H9 (cell line): ENCODE measurements around the gene SLC25A41. TPM values are rescaled to one million over a fixed set of nuclear protein-coding genes. Genes with fewer than 3 reads are reported as not detected.

ENCODE experiments used
- DNase-seq: peaks from one replicate; pipeline ENCODE4 v3.0.0-alpha.2; 2017
- H2AFZ ChIP-seq: one replicate; pipeline ENCODE4 v1.6.1; 2013; ENCODE audit warnings: mild to moderate bottlenecking, low read length, control low read depth, moderate library complexity
- H2AK5ac ChIP-seq: 2 replicates; pipeline ENCODE4 v1.6.1; 2013; ENCODE audit warnings: low read length, control low read depth, mixed read lengths; ENCODE audit not compliant: insufficient read length
- H2BK120ac ChIP-seq: one replicate; pipeline ENCODE4 v1.6.1; 2013; ENCODE audit warnings: low read depth, mild to moderate bottlenecking, low read length, control low read depth, inconsistent platforms; ENCODE audit not compliant: poor library complexity, severe bottlenecking
- H2BK12ac ChIP-seq: 2 replicates; pipeline ENCODE4 v1.6.1; 2013; ENCODE audit warnings: low read length, control low read depth, mixed read lengths, low read depth; ENCODE audit not compliant: insufficient read length
- H2BK15ac ChIP-seq: 2 replicates; pipeline ENCODE4 v1.6.1; 2013; ENCODE audit warnings: low read depth, low read length, control low read depth
- H2BK20ac ChIP-seq: one replicate; pipeline ENCODE4 v1.6.1; 2013; ENCODE audit warnings: low read depth, mild to moderate bottlenecking, low read length, control low read depth, inconsistent platforms; ENCODE audit not compliant: poor library complexity, severe bottlenecking
- H2BK5ac ChIP-seq: 2 replicates; pipeline ENCODE4 v1.6.1; 2013; ENCODE audit warnings: low read length, control low read depth, mixed read lengths; ENCODE audit not compliant: insufficient read length
- H3K14ac ChIP-seq: 2 replicates; pipeline ENCODE4 v1.6.1; 2013; ENCODE audit warnings: low read length, control low read depth; ENCODE audit not compliant: insufficient read depth
- H3K18ac ChIP-seq: 2 replicates; pipeline ENCODE4 v1.6.1; 2013; ENCODE audit warnings: low read depth, mild to moderate bottlenecking, mixed read lengths, low read length, control low read depth; ENCODE audit not compliant: insufficient read length
- H3K23ac ChIP-seq: 2 replicates; pipeline ENCODE4 v1.6.1; 2013; ENCODE audit warnings: low read length, control low read depth, mixed read lengths, low read depth; ENCODE audit not compliant: insufficient read length
- H3K23me2 ChIP-seq: 2 replicates; pipeline ENCODE4 v1.6.1; 2013; ENCODE audit warnings: low read depth, mild to moderate bottlenecking, mixed read lengths, low read length, control low read depth; ENCODE audit not compliant: insufficient read length, poor library complexity, severe bottlenecking
- H3K27ac ChIP-seq: 2 replicates; pipeline ENCODE4 v1.5.1; 2013; ENCODE audit warnings: low read length, control low read depth, mixed read lengths, low read depth; ENCODE audit not compliant: insufficient read length
- H3K27me3 ChIP-seq: 2 replicates; pipeline ENCODE4 v1.6.1; 2013; ENCODE audit warnings: low read length, control low read depth, inconsistent platforms; ENCODE audit not compliant: insufficient read depth
- H3K4ac ChIP-seq: 2 replicates; pipeline ENCODE4 v1.6.1; 2013; ENCODE audit warnings: low read depth, mild to moderate bottlenecking, control low read depth, inconsistent platforms, low read length, moderate library complexity
- H3K4me1 ChIP-seq: 2 replicates; pipeline ENCODE4 v1.6.1; 2013; ENCODE audit warnings: low read length, control low read depth, inconsistent platforms; ENCODE audit not compliant: insufficient read depth
- H3K4me2 ChIP-seq: 2 replicates; pipeline ENCODE4 v1.6.1; 2013; ENCODE audit warnings: low read length, control low read depth, mixed read lengths; ENCODE audit not compliant: insufficient read length, insufficient read depth
- H3K56ac ChIP-seq: 2 replicates; pipeline ENCODE4 v1.6.1; 2013; ENCODE audit warnings: low read depth, mild to moderate bottlenecking, mixed read lengths, low read length, control low read depth; ENCODE audit not compliant: insufficient read length
- H3K79me1 ChIP-seq: 2 replicates; pipeline ENCODE4 v1.6.1; 2013; ENCODE audit warnings: low read depth, mild to moderate bottlenecking, moderate library complexity, low read length, control low read depth, inconsistent platforms; ENCODE audit not compliant: insufficient read depth, poor library complexity, severe bottlenecking
- H3K79me2 ChIP-seq: 2 replicates; pipeline ENCODE4 v1.6.1; 2013; ENCODE audit warnings: low read length, control low read depth, inconsistent platforms; ENCODE audit not compliant: insufficient read depth
- H3K9ac ChIP-seq: 2 replicates; pipeline ENCODE4 v1.6.1; 2013; ENCODE audit warnings: low read length, control low read depth, mixed read lengths; ENCODE audit not compliant: insufficient read length; ENCODE audit errors: extremely low read depth
- H3K9me3 ChIP-seq: one replicate; pipeline ENCODE4 v1.6.1; 2013; ENCODE audit warnings: low read depth, low read length, inconsistent platforms; ENCODE audit not compliant: control insufficient read depth
- H3T11ph ChIP-seq: one replicate; pipeline ENCODE4 v1.6.1; 2013; ENCODE audit warnings: mild to moderate bottlenecking, low read length, control low read depth, inconsistent platforms
- H4K20me1 ChIP-seq: one replicate; pipeline ENCODE4 v1.6.1; 2013; ENCODE audit not compliant: control insufficient read depth, insufficient read length, insufficient read depth
- H4K5ac ChIP-seq: 2 replicates; pipeline ENCODE4 v1.6.1; 2013; ENCODE audit warnings: low read depth, mild to moderate bottlenecking, mixed read lengths, low read length, control low read depth; ENCODE audit not compliant: insufficient read length
- H4K8ac ChIP-seq: replicated peaks from 2 replicates; pipeline ENCODE4 v1.6.1; 2013; ENCODE audit warnings: low read length, control low read depth, mixed read lengths, low read depth; ENCODE audit not compliant: insufficient read length
- H4K91ac ChIP-seq: 2 replicates; pipeline ENCODE4 v1.6.1; 2013; ENCODE audit warnings: low read depth, mild to moderate bottlenecking, moderate library complexity, mixed read lengths, low read length, control low read depth; ENCODE audit not compliant: insufficient read length
- H3K27ac Mint-ChIP-seq, 3 experiments: 2 replicates in 2 of 3; 3 replicates in 1 of 3; pipeline ENCODE4 v1.8.0; 2020 to 2021; ENCODE audit warnings: mixed read lengths in 3 of 3, mild to moderate bottlenecking in 1 of 3, moderate library complexity in 1 of 3
- H3K27me3 Mint-ChIP-seq: 2 replicates; pipeline ENCODE4 v1.8.0; 2021; ENCODE audit warnings: low read depth, mild to moderate bottlenecking, moderate library complexity, mixed read lengths
- H3K36me3 Mint-ChIP-seq, 3 experiments: 2 replicates in 2 of 3; 3 replicates in 1 of 3; pipeline ENCODE4 v1.8.0; 2020 to 2021; ENCODE audit warnings: low read depth in 3 of 3, mixed read lengths in 3 of 3; ENCODE audit not compliant: insufficient read depth in 1 of 3
- H3K4me1 Mint-ChIP-seq, 2 experiments: 2 replicates each; pipeline ENCODE4 v1.8.0; 2020; ENCODE audit warnings: mixed read lengths in 2 of 2
- H3K4me3 Mint-ChIP-seq, 2 experiments: 2 replicates in 1 of 2; 3 replicates in 1 of 2; pipeline ENCODE4 v1.8.0; 2020 to 2021; ENCODE audit warnings: mild to moderate bottlenecking in 2 of 2, mixed read lengths in 2 of 2, moderate library complexity in 1 of 2
- H3K9me3 Mint-ChIP-seq, 2 experiments: 2 replicates in 1 of 2; 3 replicates in 1 of 2; pipeline ENCODE4 v1.8.0; 2020; ENCODE audit warnings: mild to moderate bottlenecking in 2 of 2, mixed read lengths in 2 of 2, moderate library complexity in 1 of 2
- WGBS: extraction: QIAGEN DNeasy Blood & Tissue Kit; methylation state at CpG from one replicate; pipeline ENCODE4 v1.1.7; 2013; ENCODE audit warnings: missing lambda C conversion rate, low lambda C conversion rate, mixed read lengths; ENCODE audit not compliant: insufficient read length; ENCODE audit errors: extremely low coverage; 5-methylcytosine and 5-hydroxymethylcytosine counted together
- total RNA-seq: library from RNA; stranded (reverse); gene quantifications from 2 replicates; pipeline ENCODE4 v1.2.1, GENCODE V29; 2021
- TF ChIP-seq, protein P1 (sequence below): fragments of 200-600 bp; sonication (generic); conservative IDR thresholded peaks from 3 replicates; pipeline ENCODE4 v1.8.0; 2021; ENCODE audit warnings: antibody characterized with exemption, mild to moderate bottlenecking

SLC25A41 gene
- total RNA-seq, 1 experiment from 2014 or later, result 0.20 TPM

DNA sequence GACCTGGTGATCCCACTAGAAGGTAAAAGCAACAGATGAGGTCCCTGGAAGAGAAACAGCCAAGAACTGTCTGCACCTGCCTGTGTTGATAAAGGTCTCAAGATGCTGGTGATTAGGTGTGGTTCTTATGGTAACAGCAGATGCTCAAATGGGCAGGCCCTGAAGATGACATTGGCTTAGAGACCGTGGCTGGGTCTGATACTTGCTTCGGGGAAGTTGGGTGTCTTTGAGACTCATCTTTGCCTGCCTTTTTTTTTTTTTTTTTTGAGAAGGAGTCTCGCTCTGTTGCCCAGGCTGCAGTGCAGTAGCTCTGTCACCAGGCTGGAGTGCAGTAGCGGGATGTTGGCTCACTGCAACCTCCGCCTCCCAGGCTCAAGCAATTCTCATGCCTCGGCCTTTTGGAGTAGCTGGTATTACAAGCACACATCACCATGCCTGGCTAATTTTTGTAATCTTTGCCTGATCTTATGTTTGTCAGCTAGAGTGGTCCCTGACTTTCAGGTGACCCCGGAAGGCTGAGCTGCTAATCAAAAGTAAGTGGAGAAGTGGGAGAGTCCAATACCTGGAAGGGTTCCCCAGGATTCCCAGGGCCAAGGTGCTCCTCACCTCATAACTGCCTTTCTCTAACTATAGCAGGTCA lies 18.1 kb upstream of the SLC25A41 start:
- H3K9ac ChIP-seq, result no peak overlapping the region
- no peaks in the 10 kb centered on the region for H3K4me1 Mint-ChIP-seq
- H4K8ac ChIP-seq, result no peak overlapping the region
- no peak overlapping the region for H4K5ac ChIP-seq
- no peak for DNase-seq
- H3K27ac Mint-ChIP-seq, result no peak overlapping the region
- no peak overlapping the region for H4K91ac ChIP-seq
- H2BK20ac ChIP-seq, result no peak overlapping the region
- no peak overlapping the region for H3K14ac ChIP-seq
- no peak overlapping the region for H2BK12ac ChIP-seq
- peaks cover 6 to 7% of the 10 kb centered on the region in 2 experiments; a peak in 4 of 5 replicates for H3K9me3 Mint-ChIP-seq
- H3K79me2 ChIP-seq, result no peaks in the 10 kb centered on the region
- H3K23ac ChIP-seq, result no peak overlapping the region
- TF ChIP-seq, protein P1, sequence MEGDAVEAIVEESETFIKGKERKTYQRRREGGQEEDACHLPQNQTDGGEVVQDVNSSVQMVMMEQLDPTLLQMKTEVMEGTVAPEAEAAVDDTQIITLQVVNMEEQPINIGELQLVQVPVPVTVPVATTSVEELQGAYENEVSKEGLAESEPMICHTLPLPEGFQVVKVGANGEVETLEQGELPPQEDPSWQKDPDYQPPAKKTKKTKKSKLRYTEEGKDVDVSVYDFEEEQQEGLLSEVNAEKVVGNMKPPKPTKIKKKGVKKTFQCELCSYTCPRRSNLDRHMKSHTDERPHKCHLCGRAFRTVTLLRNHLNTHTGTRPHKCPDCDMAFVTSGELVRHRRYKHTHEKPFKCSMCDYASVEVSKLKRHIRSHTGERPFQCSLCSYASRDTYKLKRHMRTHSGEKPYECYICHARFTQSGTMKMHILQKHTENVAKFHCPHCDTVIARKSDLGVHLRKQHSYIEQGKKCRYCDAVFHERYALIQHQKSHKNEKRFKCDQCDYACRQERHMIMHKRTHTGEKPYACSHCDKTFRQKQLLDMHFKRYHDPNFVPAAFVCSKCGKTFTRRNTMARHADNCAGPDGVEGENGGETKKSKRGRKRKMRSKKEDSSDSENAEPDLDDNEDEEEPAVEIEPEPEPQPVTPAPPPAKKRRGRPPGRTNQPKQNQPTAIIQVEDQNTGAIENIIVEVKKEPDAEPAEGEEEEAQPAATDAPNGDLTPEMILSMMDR, result no peak
- H2AFZ ChIP-seq, result no peak overlapping the region
- peaks cover 8% of the 10 kb centered on the region for H3K9me3 ChIP-seq
- H3K79me1 ChIP-seq, result no peaks in the 10 kb centered on the region
- WGBS, result no CpG with 5 or more reads among the region's 7 CpGs
- no peaks in the 10 kb centered on the region for H3K27me3 ChIP-seq
- H3K4me3 Mint-ChIP-seq, result no peak overlapping the region
- H2BK120ac ChIP-seq, result no peak overlapping the region
- H3K56ac ChIP-seq, result no peak overlapping the region
- H3K4me1 ChIP-seq, result no peaks in the 10 kb centered on the region
- no peaks in the 10 kb centered on the region for H4K20me1 ChIP-seq
- peaks cover 31 to 55% (median 48%) of the 10 kb centered on the region in 3 experiments for H3K36me3 Mint-ChIP-seq
- no peak overlapping the region for H3T11ph ChIP-seq
- H2AK5ac ChIP-seq, result no peak overlapping the region
- no peak overlapping the region for H3K18ac ChIP-seq
- H2BK15ac ChIP-seq, result no peak overlapping the region
- no peak overlapping the region for H3K27ac ChIP-seq
- H3K4me2 ChIP-seq, result no peak overlapping the region
- no peaks in the 10 kb centered on the region for H3K27me3 Mint-ChIP-seq
- H3K4ac ChIP-seq, result no peak overlapping the region
- no peak overlapping the region for H2BK5ac ChIP-seq
- H3K23me2 ChIP-seq, result no peaks in the 10 kb centered on the region
